Limb (tissue), 2 donors: ENCODE measurements around the gene PPRC1.
"Not testable (repeated sequence)": the region's sequence is repeated elsewhere in the genome, so short reads cannot be mapped to it uniquely, and the experiment has no call there.

ENCODE experiments used
- DNase-seq, 2 donors: peaks; one replicate each; pipeline ENCODE4 v3.0.0-alpha.2; 2016; ENCODE audit errors: extremely low spot score in 2 of 2

Gene PPRC1

GRCh38 chr10:102188941-102189898 is 56.4 kb downstream of the PPRC1 start:
- DNase-seq: not testable (repeated sequence)

DNA sequence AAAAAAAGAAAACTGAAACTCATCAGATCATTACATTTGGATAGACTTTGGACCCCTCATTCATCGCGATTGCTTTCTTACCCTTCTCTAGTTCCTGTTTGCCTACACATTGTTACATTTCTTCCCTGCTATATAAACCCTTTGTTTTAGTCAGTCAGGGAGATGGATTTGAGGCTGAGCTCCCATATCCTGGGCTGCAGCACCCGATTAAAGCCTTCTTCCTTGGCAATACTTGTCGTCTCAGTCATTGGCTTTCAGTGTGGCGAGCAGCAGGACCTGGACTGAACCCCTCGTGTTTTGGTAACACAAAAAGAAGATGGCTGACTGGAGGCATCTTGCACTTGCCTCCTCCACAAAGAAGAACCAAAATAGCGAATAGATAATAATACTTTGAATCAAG is 59.1 kb downstream of the PPRC1 start:
- DNase-seq: no peak

DNA sequence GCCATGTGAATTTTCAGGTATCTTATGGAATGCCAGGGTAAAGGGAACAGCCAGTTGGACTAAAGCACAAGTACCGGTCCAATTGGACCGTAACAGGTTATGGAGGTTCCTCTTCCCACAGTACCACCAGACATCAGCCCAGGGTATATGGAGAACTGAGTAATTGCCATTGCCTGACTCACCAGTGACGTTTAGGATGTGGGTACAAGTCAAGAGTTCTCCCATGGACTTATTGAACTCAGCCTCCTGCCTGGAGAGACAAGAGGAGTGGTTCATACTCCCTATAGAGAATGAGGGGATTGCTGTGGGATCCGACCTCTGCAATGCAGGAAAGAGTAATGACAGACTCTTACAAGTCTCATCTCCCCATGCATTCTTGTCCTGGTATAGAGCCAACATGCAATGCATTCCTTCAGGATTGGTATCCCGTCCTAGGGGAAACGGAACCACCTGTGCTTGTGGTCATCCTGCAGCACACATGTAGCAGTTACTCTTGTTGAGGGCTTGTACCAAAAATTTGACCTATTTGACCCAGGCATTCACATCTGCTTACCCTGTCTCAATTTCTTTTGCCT is 62.5 kb downstream of the PPRC1 start:
- no peak for DNase-seq

- no peak for DNase-seq
Measured at GRCh38 chr10:102196893-102197292, 64.1 kb downstream of the PPRC1 start.

GRCh38 chr10:102198027-102198426 is 65.2 kb downstream of the PPRC1 start:
- no peak for DNase-seq
